Adipocyte (in vitro differentiated cells): ENCODE data around the gene HMGXB3.
A peak's percentile ranks its signal among the peaks of the same experiment; 100 is the strongest.
"Not testable (repeated sequence)": the region's sequence is repeated elsewhere in the genome, so short reads cannot be mapped to it uniquely, and the experiment has no call there.

Experiments
- DNase-seq: peaks from one replicate; pipeline ENCODE4 v3.0.0-alpha.2; 2015; ENCODE audit warnings: low read depth
- H3K27me3 ChIP-seq: replicated peaks from 2 replicates; pipeline ENCODE4 v1.7.0; 2013; ENCODE audit warnings: mild to moderate bottlenecking, low read length, moderate library complexity; ENCODE audit not compliant: control insufficient read depth, insufficient read depth
- H3K36me3 ChIP-seq: 2 replicates; pipeline ENCODE4 v1.7.0; 2013; ENCODE audit warnings: low read length, mild to moderate bottlenecking, moderate library complexity; ENCODE audit not compliant: control insufficient read depth, insufficient read depth, severe bottlenecking
- H3K4me1 ChIP-seq: 2 replicates; pipeline ENCODE4 v1.7.0; 2013; ENCODE audit warnings: mild to moderate bottlenecking, low read length, moderate library complexity; ENCODE audit not compliant: control insufficient read depth, insufficient read depth
- H3K4me3 ChIP-seq: 2 replicates; pipeline ENCODE4 v1.7.0; 2013; ENCODE audit warnings: mild to moderate bottlenecking, low read length, moderate library complexity
- H3K9ac ChIP-seq: 2 replicates; pipeline ENCODE4 v1.7.0; 2013; ENCODE audit warnings: mild to moderate bottlenecking, low read length, moderate library complexity
- H3K9me3 ChIP-seq: 2 replicates; pipeline ENCODE4 v1.7.0; 2013; ENCODE audit warnings: mild to moderate bottlenecking, low read length, moderate library complexity; ENCODE audit not compliant: control insufficient read depth

The HMGXB3 gene

DNA sequence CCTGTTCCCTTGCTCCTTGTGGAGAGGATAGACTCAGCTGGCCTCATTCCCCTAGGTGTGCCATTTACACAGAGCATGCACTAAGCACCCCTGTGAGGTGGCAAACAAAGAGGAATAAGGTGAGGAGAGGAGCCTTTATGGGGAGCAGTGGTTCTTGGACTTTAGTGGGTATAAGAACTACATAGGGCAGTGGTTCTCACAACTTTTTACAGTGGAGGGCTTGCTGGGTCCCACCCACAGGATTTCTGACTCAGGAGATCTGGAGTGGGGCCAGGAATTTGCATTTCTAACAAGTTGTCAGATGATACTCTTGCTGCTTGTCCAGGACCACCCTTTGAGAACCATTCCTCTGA, 43.8 kb downstream of the HMGXB3 start:
- peaks cover 95% of the 10 kb centered on the region for H3K36me3 ChIP-seq
- peak; percentile 76 for DNase-seq
- peaks cover 15% of the 10 kb centered on the region for H3K4me1 ChIP-seq
- no peak overlapping the region for H3K4me3 ChIP-seq
- no peaks in the 10 kb centered on the region for H3K27me3 ChIP-seq
- H3K9me3 ChIP-seq: no peaks in the 10 kb centered on the region
- no peak overlapping the region for H3K9ac ChIP-seq

DNA sequence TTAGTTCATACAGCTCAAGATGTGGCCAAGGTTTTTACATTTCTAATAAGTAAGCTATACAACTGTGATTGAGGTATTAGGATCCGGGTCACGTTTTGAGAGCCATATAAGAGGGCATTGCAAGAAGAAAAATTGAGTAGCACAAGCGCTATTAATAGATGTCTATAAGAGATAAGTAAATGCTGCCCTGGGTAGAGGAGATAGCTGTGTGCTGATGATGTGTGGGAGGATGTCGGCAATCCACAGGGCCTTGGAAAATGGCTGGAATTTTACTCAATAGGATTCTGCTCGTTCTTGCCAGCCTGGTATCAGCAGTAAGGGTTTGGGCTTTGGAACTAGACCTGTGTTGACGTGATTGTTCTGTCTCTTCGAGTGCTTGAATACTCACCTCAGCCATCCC, 44.2 kb downstream of the HMGXB3 start:
- no peaks in the 10 kb centered on the region for H3K27me3 ChIP-seq
- H3K36me3 ChIP-seq: peaks cover 95% of the 10 kb centered on the region
- no peak overlapping the region for H3K9ac ChIP-seq
- H3K4me3 ChIP-seq: no peak overlapping the region
- peaks cover 15% of the 10 kb centered on the region for H3K4me1 ChIP-seq
- no peak for DNase-seq
- H3K9me3 ChIP-seq: no peaks in the 10 kb centered on the region

DNA sequence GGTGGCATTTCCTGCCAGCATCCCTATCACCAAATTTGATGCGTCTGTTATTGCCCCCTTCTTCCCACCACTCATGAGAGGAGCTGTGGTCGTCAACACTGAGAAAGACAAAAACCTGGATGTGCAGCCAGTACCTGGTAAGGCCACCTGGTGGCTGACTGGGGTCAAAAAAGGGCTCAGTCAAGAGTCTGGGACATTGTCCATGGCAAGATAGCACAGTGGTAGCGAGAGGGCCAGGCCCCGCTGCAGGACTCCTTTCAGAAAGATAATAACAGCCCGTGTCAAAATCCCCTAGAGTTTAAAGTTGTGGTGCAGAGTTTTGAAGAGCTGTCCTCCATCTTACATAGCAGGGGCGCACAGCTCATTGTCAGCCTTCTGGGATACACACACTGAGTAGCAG, 45.0 kb downstream of the HMGXB3 start:
- no peak overlapping the region for H3K9ac ChIP-seq
- H3K4me3 ChIP-seq: no peak overlapping the region
- H3K36me3 ChIP-seq: peaks cover 95% of the 10 kb centered on the region

DNA sequence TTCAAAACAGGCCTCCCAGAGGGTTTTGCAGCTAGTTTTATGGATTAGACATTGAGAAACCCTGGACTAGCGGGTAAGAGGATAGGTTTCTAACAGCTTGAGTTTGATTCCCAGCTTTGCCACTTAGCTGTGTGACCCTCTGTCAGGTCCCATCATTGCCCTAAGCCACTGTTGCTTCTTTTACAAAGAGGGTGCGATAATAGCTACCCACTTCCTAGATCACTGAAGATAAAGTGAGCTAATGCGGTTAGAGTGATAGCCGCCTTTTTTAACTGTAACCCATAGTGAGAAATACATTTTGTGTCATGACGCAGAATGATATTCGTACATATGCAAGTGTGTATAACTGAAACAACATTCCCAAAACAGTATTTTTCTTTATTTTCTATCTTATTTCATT, 45.5 kb downstream of the HMGXB3 start:
- no peaks in the 10 kb centered on the region for H3K27me3 ChIP-seq
- DNase-seq: no peak
- peaks cover 15% of the 10 kb centered on the region for H3K4me1 ChIP-seq
- no peaks in the 10 kb centered on the region for H3K9me3 ChIP-seq
- H3K9ac ChIP-seq: no peak overlapping the region
- peaks cover 95% of the 10 kb centered on the region for H3K36me3 ChIP-seq
- H3K4me3 ChIP-seq: no peak overlapping the region

More for the DNA sequence above, 45.0 kb downstream of the HMGXB3 start:
- no peaks in the 10 kb centered on the region for H3K9me3 ChIP-seq
- H3K27me3 ChIP-seq: no peaks in the 10 kb centered on the region
- no peak for DNase-seq
- H3K4me1 ChIP-seq: peaks cover 15% of the 10 kb centered on the region

DNA sequence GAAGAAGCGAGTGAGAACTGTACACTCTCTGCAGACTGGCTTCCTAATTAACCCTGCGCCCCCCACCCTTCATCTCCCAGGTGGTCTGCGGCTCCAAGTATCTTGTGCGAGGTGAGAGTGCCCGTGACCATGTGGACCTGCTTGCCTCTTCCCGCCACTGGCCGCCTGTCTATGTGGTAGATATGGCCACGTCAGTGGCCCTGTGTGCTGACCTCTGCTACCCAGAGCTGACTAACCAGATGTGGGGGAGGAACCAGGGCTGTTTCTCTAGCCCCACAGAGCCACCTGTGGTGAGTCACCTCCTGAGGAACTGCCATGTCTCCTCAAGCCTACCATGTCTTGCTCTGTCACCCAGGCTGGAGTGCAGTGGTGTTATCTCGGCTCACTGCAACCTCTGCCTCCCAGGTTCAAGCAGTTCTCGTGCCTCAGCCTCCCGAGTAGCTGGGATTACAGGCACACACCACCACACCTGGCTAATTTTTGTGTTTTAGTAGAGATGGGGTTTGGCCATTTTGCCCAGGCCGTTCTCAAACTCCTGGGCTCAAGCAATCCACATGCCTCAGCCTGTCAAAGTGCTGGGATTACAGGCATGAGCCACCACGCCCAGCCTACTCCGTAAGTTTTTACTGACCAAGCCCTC, 49.8 kb downstream of the HMGXB3 start:
- H3K4me3 ChIP-seq, H3K9me3 ChIP-seq, H3K27me3 ChIP-seq, H3K9ac ChIP-seq, DNase-seq: not testable (repeated sequence)
- H3K4me1 ChIP-seq: peaks cover 11% of the 10 kb centered on the region
- H3K36me3 ChIP-seq: peaks cover 97% of the 10 kb centered on the region

DNA sequence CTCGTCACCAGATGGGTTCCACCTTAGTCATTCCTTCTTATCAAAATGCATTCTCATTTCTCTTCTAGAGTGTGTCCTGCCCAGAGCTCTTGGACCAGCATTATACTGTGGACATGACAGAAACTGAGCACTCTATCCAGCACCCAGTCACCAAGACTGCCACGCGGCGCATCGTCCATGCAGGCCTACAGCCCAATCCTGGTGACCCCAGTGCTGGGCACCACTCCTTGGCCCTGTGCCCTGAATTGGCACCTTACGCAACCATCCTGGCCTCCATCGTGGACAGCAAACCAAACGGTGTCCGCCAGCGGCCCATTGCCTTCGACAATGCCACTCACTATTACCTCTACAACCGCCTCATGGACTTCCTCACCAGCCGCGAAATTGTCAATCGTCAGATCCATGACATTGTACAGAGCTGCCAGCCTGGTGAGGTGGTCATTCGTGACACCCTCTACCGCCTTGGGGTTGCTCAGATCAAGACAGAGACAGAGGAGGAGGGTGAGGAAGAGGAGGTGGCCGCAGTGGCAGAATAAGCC, 51.2 kb downstream of the HMGXB3 start:
- H3K27me3 ChIP-seq: no peaks in the 10 kb centered on the region
- peaks cover 11% of the 10 kb centered on the region for H3K4me1 ChIP-seq
- no peak overlapping the region for H3K9ac ChIP-seq
- no peaks in the 10 kb centered on the region for H3K9me3 ChIP-seq
- H3K36me3 ChIP-seq: peaks cover 91% of the 10 kb centered on the region
- DNase-seq: no peak
- no peak overlapping the region for H3K4me3 ChIP-seq

DNA sequence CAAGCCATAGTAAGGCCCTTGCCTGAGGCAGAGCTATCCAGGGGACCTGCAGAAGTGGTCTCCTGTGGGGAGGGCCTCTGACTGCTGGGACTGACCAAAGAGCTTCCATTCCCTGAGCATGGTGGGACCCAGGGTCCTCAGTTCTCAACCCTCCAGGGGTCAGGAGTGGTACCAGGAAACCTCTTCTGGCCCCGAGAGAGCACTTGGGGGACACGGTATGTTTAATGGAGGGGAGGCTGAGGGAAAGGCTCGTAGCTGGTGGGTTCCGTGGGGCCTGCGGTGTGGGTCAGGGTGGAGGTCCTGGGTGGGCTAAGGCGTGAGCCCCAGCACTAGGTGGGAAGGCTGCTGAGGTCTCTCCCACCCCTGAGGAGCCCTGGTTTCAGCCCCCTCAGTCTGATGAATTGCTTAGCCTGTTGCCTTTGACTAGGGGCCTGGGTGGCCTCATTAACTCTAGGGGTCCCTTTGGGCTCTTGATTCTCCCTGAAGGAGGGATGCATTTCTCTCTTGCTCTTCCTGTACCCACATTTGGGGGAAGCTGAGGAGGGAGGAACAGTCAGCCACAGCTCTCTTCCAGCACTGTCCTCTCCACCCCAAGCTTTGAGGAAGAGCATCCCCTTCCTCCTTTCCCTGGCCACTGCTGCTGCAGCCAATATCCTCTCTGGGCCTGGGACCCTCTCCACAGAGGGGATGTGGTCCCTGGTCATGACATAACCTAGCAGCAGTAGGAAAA, 51.9 kb downstream of the HMGXB3 start:
- H3K4me1 ChIP-seq: peaks cover 11% of the 10 kb centered on the region
- H3K9me3 ChIP-seq: no peaks in the 10 kb centered on the region
- H3K27me3 ChIP-seq: no peaks in the 10 kb centered on the region
- no peak overlapping the region for H3K4me3 ChIP-seq
- peaks cover 84% of the 10 kb centered on the region for H3K36me3 ChIP-seq
- no peak for DNase-seq
- H3K9ac ChIP-seq: no peak overlapping the region

DNA sequence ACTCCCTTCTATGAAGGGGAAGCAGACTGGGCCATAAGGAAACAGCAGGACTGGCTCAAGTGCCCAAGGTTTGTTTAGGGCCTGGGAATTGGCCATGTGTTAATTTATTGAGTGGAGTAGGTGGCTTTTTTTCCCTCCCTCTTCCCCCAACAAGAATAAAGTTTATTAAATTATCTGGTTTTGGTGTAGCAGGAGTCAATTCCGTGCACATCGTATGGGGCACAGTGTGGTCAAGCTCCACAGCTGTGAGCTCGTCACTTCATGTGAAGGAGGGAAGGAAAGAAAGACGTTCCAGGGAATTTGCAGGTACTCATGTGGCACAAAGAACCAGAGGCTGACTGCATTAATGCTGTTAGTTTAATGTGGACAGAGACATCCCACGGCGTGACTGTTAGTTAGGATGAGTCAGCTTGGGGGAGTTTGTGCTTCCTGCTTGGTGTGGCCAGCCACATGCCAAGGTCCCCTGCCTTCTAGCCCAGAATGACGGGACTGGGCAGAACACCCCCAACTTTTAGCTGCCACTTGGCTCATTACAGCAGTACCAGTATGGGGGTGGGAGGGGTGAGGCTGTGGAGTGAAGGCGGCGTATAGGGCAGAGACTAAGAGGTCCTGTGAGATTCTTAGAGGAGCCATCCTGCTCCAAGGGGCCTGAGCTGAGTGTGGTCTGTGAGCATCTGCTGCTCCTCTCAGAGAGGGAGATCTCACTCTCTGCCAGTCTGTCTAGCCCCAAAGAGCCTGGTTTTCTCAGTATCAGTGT, 52.6 kb downstream of the HMGXB3 start:
- Histone ChIP-seq H3K4me1 (peaks cover 11% of the 10 kb centered on the region), H3K4me3 (no peak overlapping the region), H3K9me3 (no peaks in the 10 kb centered on the region), H3K27me3 (no peaks in the 10 kb centered on the region), H3K36me3 (peaks cover 77% of the 10 kb centered on the region), H3K9ac (no peak overlapping the region)
- peak; percentile 74 for DNase-seq

DNA sequence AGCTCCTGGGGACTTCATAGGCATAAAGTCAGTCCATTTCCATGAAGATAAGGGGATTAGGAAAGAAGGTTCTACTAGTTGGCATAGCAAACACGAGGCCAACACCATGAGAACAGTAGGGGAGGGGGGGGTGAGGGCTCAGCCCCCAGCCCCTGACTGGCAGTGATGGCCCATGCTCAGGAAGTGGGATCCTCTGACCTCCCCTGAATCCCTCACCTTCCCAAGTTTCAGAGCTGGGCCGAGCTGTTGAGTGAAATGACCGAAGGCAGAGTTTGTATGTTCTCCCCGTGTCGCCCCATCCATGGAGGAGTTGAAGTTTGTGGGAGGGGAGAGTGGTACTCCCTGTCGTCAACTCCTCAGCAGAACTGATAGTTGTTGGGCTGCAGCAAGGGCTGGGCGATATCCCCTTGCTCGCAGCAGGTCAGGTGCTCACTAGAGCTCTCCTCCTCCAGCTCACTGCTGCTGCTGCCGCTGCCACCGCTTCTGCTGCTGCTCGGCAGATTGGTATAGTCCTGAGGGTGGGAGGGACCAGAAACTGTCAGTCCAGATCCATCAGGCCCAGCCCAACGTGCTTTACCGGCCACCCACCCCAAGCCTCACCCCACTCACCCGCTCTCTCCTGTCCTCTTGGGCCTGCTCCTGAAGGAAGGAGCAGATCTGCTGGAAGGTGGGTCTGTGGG, 53.3 kb downstream of the HMGXB3 start:
- no peak for DNase-seq
- H3K36me3 ChIP-seq: peaks cover 70% of the 10 kb centered on the region

DNA sequence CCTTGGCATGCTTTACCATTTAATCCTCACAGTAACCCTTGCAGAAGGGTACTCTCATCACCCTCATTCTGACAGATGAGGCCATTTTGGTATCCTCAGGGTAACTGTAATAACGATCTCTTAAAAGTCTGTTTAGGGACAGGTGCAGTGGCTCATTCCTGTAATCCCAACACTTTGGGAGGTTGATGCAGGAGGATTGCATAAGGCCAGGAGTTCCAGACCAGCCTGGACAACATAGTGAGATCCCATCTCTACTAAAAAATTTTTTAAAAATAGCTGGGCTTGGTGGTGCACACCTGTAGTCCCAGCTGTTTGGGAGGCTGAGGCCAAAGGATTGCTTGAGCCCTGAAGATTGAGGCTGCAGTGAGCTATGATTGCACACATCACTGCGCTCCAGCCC, 54.0 kb downstream of the HMGXB3 start:
- no peak overlapping the region for H3K4me3 ChIP-seq
- H3K4me1 ChIP-seq: peaks cover 11% of the 10 kb centered on the region
- peaks cover 63% of the 10 kb centered on the region for H3K36me3 ChIP-seq
- H3K9ac ChIP-seq: no peak overlapping the region
- no peak for DNase-seq
- H3K27me3 ChIP-seq: no peaks in the 10 kb centered on the region
- H3K9me3 ChIP-seq: no peaks in the 10 kb centered on the region

More for the DNA sequence above, 53.3 kb downstream of the HMGXB3 start:
- Histone ChIP-seq H3K9me3 (no peaks in the 10 kb centered on the region), H3K9ac (no peak overlapping the region), H3K4me3 (no peak overlapping the region), H3K4me1 (peaks cover 11% of the 10 kb centered on the region), H3K27me3 (no peaks in the 10 kb centered on the region)
